ENCODE results near the gene TLN1. TPM values are rescaled to one million over a fixed set of nuclear protein-coding genes. Genes with fewer than 3 reads are reported as not detected.

Gene TLN1
- total and polyA plus RNA-seq, 7 donors = 45.0 to 609 (median 354) TPM

DNA sequence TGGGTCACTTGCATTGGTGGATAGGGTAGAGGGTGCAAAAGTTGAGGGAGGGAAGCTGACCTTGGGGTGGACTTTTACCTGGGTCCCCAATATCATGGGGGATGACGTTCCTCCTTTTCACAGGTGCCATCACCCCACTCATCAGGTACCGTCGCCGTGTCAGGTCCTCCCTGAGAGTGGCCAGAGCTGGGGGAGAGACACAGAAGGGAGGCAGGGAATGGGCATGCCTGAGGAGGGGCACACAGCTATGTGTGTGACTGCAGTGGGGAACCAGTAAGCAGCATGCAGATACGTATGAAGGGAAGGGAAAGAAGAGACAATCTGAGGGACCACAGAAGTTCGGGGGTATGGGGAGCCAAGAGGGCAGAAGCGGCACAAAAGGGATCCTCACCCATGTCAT, 6.9 kb upstream of the TLN1 start:
- TF ChIP-seq POLR2AphosphoS5 (IDR thresholded peaks at IDR 0.05) = no peak
- no peak for TF ChIP-seq POLR2A (IDR thresholded peaks at IDR 0.05)
- TF ChIP-seq EP300 (IDR thresholded peaks at IDR 0.05) = no peak
- TF ChIP-seq, protein P1, sequence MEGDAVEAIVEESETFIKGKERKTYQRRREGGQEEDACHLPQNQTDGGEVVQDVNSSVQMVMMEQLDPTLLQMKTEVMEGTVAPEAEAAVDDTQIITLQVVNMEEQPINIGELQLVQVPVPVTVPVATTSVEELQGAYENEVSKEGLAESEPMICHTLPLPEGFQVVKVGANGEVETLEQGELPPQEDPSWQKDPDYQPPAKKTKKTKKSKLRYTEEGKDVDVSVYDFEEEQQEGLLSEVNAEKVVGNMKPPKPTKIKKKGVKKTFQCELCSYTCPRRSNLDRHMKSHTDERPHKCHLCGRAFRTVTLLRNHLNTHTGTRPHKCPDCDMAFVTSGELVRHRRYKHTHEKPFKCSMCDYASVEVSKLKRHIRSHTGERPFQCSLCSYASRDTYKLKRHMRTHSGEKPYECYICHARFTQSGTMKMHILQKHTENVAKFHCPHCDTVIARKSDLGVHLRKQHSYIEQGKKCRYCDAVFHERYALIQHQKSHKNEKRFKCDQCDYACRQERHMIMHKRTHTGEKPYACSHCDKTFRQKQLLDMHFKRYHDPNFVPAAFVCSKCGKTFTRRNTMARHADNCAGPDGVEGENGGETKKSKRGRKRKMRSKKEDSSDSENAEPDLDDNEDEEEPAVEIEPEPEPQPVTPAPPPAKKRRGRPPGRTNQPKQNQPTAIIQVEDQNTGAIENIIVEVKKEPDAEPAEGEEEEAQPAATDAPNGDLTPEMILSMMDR (IDR thresholded peaks at IDR 0.05) = no peak
- peak; percentile 58 for DNase-seq
- no peak overlapping the region for H3K4me3 ChIP-seq
- intact Hi-C loops (cut with DNase I) = no loop called here
- H3K27me3 ChIP-seq = no peaks in the 10 kb centered on the region
- H3K4me1 ChIP-seq = peaks cover 0 to 25% (median 11%) of the 10 kb centered on the region in 4 donors
- H3K9me3 ChIP-seq = no peaks in the 10 kb centered on the region
- H3K36me3 ChIP-seq = peaks cover 50 to 96% (median 90%) of the 10 kb centered on the region in 4 donors
- WGBS, 2 donors = 86 to 93% methylated on average over 7 of the region's 7 CpGs
- no peak overlapping the region for H3K27ac ChIP-seq

DNA sequence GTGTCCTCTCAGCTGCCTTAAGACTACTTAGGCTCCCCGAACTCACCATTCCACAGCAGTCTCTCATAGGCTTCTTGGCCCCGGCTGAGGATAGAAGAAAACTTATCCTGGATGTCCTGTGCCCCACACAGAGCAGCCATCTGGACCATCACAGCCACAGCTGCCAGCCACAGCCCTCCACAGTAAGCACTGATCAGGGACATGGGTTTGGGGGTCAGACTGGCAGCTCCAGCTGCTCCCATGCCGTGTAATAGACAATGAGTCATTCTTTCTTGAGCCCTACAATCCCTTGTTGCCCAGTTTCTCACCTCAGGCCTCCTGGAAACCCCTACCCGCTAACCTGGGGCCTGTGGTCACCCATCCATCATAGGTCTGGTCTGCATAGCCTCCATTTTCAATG, 6.2 kb upstream of the TLN1 start:
- Histone ChIP-seq H3K9me3 (no peaks in the 10 kb centered on the region), H3K27me3 (no peaks in the 10 kb centered on the region), H3K27ac (no peak overlapping the region), H3K36me3 (peaks cover 50 to 88% (median 83%) of the 10 kb centered on the region in 4 donors), H3K4me1 (peaks cover 0 to 25% (median 14%) of the 10 kb centered on the region in 4 donors), H3K4me3 (no peak overlapping the region)
- WGBS, 2 donors = 77 to 85% methylated on average over 4 of the region's 4 CpGs
- DNase-seq = peak; percentile 36
- intact Hi-C loops (cut with DNase I) = no loop called here
- no peak for TF ChIP-seq POLR2AphosphoS5 (IDR thresholded peaks at IDR 0.05)
- TF ChIP-seq EP300 (IDR thresholded peaks at IDR 0.05) = no peak
- TF ChIP-seq, protein P1 (IDR thresholded peaks at IDR 0.05) = no peak
- no peak for TF ChIP-seq POLR2A (IDR thresholded peaks at IDR 0.05)

DNA sequence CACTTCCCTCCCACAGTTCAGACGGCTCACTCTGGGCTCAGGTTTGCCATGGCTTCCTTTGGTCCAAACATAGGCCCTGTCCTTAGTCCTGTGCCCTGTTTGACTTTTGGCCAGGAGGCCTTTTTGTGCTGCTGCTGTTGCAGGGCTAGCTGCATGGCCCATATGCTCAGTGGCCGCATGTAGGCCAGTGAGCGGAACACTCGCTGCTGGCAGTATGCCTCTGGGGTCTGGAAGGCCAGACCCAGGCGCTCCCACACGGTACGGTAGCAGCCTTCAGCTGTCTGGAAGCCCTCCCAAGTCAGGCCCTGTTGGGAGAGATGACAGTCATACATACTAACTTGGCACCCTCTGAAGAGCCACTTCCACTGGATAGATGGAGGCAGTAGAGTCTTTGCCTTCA, 5.1 kb upstream of the TLN1 start:
- no peaks in the 10 kb centered on the region for H3K27me3 ChIP-seq
- peak overlapping the region in 1 of 4 donors; percentile 98 for H3K27ac ChIP-seq

DNA sequence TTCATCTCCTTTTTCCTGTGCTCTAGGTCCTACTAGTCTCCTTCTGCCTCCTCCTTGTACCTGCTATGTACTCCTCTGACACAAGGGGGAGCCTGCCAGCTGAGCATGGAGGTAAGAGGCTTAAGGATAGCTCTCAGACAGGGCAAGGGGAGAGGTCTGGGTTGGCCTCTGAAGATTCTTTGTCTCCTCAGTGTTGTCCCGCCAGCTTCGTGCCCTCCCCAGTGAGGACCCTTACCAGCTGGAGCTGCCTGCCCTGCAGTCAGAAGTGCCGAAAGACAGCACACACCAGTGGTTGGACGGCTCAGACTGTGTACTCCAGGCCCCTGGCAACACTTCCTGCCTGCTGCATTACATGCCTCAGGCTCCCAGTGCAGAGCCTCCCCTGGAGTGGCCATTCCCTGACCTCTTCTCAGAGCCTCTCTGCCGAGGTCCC, 4.2 kb upstream of the TLN1 start:
- intact Hi-C loops (cut with DNase I) = no loop called here
- TF ChIP-seq, protein P1 (IDR thresholded peaks at IDR 0.05) = peak; percentile 63 to 74 (median 66)
- no peak for TF ChIP-seq POLR2A (IDR thresholded peaks at IDR 0.05)
- TF ChIP-seq EP300 (IDR thresholded peaks at IDR 0.05) = no peak
- peak in 1 of 4 donors; percentile 27 for TF ChIP-seq POLR2AphosphoS5 (IDR thresholded peaks at IDR 0.05)

More for the DNA sequence above, 5.1 kb upstream of the TLN1 start:
- H3K4me3 ChIP-seq = no peak overlapping the region
- 81 to 85% methylated on average over 7 of the region's 7 CpGs for WGBS, 2 donors
- TF ChIP-seq EP300 (IDR thresholded peaks at IDR 0.05) (no peak), POLR2AphosphoS5 (IDR thresholded peaks at IDR 0.05) (no peak), POLR2A (IDR thresholded peaks at IDR 0.05) (no peak)
- TF ChIP-seq, protein P1 (IDR thresholded peaks at IDR 0.05) = no peak
- no peak for DNase-seq
- no peaks in the 10 kb centered on the region for H3K9me3 ChIP-seq
- peaks cover 0 to 26% (median 16%) of the 10 kb centered on the region in 4 donors for H3K4me1 ChIP-seq
- intact Hi-C loops (cut with DNase I) = no loop called here
- peaks cover 47 to 78% (median 74%) of the 10 kb centered on the region in 4 donors for H3K36me3 ChIP-seq

More for the DNA sequence above, 4.2 kb upstream of the TLN1 start:
- Histone ChIP-seq H3K4me1 (peaks cover 0 to 26% (median 17%) of the 10 kb centered on the region in 4 donors), H3K27me3 (no peaks in the 10 kb centered on the region), H3K36me3 (peaks cover 40 to 69% (median 66%) of the 10 kb centered on the region in 4 donors), H3K9me3 (no peaks in the 10 kb centered on the region), H3K4me3 (no peak overlapping the region), H3K27ac (peak overlapping the region; percentile 20 to 98 (median 46))
- WGBS, 2 donors = 30 to 54% methylated on average over 5 of the region's 5 CpGs
- DNase-seq = peak; percentile 83
